SK-N-MC (cell line): ENCODE data around the gene SPNS3.

ENCODE experiments used
- DNase-seq: peaks from one replicate; pipeline ENCODE4 v3.0.0-alpha.2; 2011; ENCODE audit warnings: low read depth, low spot score
- H3K27ac ChIP-seq: fragments of 200-600 bp; sonication (generic); 2 replicates; pipeline ENCODE4 v1.5.1; 2016; ENCODE audit warnings: mixed run types
- H3K36me3 ChIP-seq: fragments of 200-600 bp; sonication (generic); 2 replicates; pipeline ENCODE4 v1.6.1; 2017; ENCODE audit warnings: antibody characterized with exemption, low read length, mixed read lengths; ENCODE audit not compliant: insufficient read depth
- H3K4me3 ChIP-seq: fragments of 200-600 bp; sonication (generic); 2 replicates; pipeline ENCODE4 v1.5.1; 2016
- H3K9ac ChIP-seq: fragments of 200-600 bp; sonication (generic); 2 replicates; pipeline ENCODE4 v1.8.0; 2017; ENCODE audit warnings: mixed run types, mixed read lengths; ENCODE audit not compliant: insufficient read length
- H3K9me3 ChIP-seq: fragments of 200-600 bp; sonication (generic); 2 replicates; pipeline ENCODE4 v1.6.1; 2017; ENCODE audit warnings: low read depth, mild to moderate bottlenecking, antibody characterized with exemption, low read length, moderate library complexity, mixed read lengths
- EZH2 ChIP-seq: fragments of 200-600 bp; sonication (generic); IDR thresholded peaks from one replicate; pipeline ENCODE4 v1.6.1; 2017; ENCODE audit warnings: antibody characterized with exemption
- FOXP2 ChIP-seq: optimal IDR thresholded peaks from 2 replicates; pipeline ENCODE3; 2011; ENCODE audit warnings: mild to moderate bottlenecking, moderate library complexity; ENCODE audit not compliant: insufficient read depth; ENCODE audit errors: extremely low read length, control extremely low read depth
- POLR2AphosphoS5 ChIP-seq: IDR thresholded peaks from 2 replicates; pipeline ENCODE4 v1.6.1; 2012; ENCODE audit warnings: mild to moderate bottlenecking, low read depth, low read length, borderline replicate concordance

The SPNS3 gene

DNA sequence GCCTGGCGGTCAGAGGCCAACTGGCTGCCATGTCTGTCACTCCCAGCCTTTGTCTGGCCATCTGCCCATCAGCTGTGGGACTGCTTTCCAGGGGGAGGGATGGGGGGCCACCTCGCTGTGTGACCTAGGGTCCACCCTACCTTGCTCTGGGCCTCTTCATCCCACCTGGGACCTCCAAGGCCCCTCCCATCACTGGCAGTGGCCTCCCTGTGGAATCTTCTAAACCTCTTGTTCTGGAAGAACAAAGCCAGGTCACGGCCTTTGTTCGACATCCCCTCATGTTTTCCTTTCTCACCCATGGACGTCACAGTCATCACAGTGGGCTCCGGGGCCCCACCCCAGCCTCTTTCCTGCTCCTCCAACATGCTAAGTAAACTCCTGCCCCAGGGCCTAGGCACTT, 88.9 kb downstream of the SPNS3 start:
- no peak for TF ChIP-seq FOXP2
- no peak for TF ChIP-seq EZH2
- no peak for TF ChIP-seq POLR2AphosphoS5
- H3K9ac ChIP-seq: no peak overlapping the region
- H3K9me3 ChIP-seq: no peaks in the 10 kb centered on the region
- no peak overlapping the region for H3K4me3 ChIP-seq
- no peak for DNase-seq
- no peaks in the 10 kb centered on the region for H3K36me3 ChIP-seq
- no peak overlapping the region for H3K27ac ChIP-seq

DNA sequence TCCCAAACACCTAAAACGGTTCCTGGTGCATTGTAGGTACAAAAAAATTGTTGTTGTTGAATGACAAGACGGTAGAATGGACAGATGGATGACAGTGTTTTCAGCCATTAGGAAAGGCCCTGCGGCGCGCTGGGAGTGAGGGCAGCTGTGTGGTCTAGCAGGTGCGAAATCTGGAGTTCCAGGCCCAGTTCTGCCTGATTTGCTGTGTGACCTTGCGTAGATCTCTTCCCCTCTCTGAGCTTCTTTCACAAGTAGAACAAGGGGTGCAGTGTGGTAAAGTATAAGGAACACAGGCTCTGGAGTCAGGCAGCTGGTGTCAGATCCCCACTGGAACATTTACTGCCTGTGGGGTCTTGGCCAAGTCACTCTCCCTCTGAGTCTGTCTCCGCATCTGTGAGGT, 90.2 kb downstream of the SPNS3 start:
- TF ChIP-seq EZH2 (no peak), FOXP2 (no peak), POLR2AphosphoS5 (no peak)
- Histone ChIP-seq H3K36me3 (no peaks in the 10 kb centered on the region), H3K27ac (no peak overlapping the region), H3K9me3 (no peaks in the 10 kb centered on the region), H3K9ac (no peak overlapping the region), H3K4me3 (no peak overlapping the region)
- no peak for DNase-seq

DNA sequence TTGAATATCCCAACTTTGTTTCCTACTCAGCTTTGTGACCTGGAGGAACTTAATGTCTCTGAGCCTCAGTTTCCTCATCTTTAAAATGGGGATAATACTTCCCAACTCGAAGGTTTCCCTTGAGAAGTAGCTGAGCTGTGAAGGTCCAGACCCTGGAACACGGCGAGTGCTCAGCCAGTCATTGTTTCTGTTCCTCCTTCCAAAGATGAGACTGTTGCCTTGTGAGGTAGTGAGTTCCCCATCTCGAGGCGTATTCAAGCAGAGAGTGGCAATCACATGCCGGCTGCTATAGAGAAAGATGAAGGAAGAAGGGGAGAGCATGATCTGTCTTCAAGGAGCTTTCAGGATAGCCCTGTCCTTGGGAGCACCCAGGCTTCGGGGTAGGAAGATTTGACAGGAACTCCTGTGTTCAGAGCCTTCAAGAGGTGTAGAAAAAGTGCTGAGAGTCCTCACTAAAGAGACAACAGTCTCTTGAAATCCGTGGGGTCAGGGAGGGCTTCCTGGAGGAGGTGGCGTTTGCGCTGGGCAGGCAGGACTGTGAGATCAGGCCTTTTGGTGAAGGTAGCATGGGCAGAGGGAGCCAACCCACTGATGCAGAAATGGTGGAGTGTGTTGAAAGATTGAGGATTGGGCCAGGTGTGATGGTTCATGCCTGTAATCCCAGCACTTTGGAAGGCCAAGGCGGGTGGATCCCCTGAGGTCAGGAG, 92.1 kb downstream of the SPNS3 start:
- H3K36me3 ChIP-seq: no peaks in the 10 kb centered on the region
- no peak for DNase-seq
- H3K27ac ChIP-seq: no peak overlapping the region
- no peak overlapping the region for H3K4me3 ChIP-seq
- no peaks in the 10 kb centered on the region for H3K9me3 ChIP-seq
- H3K9ac ChIP-seq: no peak overlapping the region
- TF ChIP-seq EZH2 (no peak), POLR2AphosphoS5 (no peak), FOXP2 (no peak)

DNA sequence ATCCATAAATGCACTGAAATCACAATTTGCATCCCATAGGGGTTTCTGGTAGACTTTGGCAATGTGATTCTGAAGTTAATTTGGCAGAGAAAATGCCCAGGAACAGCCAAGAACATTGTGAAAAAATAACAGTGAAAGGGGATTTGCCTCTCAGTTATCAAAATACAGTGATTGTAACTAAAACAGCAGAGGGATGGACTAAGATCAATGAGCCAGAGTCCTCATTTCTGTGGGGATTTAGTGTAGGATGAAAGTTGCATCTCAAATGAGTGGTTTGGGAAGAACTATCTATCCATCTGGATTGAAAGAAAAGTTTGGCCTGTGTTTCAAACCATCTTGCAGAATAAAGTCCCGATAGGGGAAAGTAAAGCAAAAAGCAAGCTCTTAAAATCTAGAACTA, 93.4 kb downstream of the SPNS3 start:
- DNase-seq: no peak
- TF ChIP-seq EZH2 (no peak), POLR2AphosphoS5 (no peak), FOXP2 (no peak)
- Histone ChIP-seq H3K4me3 (no peak overlapping the region), H3K36me3 (no peaks in the 10 kb centered on the region), H3K9ac (no peak overlapping the region), H3K27ac (no peak overlapping the region), H3K9me3 (no peaks in the 10 kb centered on the region)

GRCh38 chr17:4527566-4528125, 93.9 kb downstream of the SPNS3 start:
- DNase-seq: no peak
- Histone ChIP-seq H3K9me3 (no peaks in the 10 kb centered on the region), H3K36me3 (no peaks in the 10 kb centered on the region), H3K4me3 (no peak overlapping the region), H3K9ac (no peak overlapping the region), H3K27ac (no peak overlapping the region)
- TF ChIP-seq POLR2AphosphoS5: no peak
- no peak for TF ChIP-seq FOXP2
- TF ChIP-seq EZH2: no peak

DNA sequence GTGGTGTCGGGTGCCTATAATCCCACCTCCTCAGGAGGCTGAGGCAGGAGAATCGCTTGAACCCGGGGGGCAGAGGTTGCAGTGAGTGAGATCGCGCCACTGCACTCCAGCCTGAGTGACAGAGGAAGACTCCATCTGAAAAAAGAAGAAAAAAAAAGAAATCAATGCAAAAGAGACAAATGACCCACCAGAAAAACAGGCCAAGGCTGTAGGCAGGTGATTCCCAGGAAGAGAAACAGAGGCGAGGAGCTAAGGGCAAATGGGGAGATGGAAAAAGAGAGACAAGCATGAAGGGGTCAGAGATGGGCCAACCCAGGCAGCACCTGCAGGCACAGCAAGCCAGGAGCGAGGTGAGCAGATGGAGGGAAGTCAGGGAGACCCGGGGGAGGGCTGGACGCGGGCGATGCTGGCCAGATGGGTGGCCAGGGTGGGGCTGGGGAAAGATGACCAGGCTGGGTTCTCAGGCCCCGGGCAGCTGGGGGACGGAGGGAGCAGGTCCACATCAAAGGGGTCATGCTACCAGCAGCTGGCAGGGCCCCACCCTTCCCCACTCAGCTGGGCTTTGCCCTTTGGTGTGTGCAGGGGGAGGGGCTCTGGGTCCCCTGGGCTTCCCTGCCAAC, 95.9 kb downstream of the SPNS3 start:
- H3K4me3 ChIP-seq: no peak overlapping the region
- DNase-seq: no peak
- no peak overlapping the region for H3K9ac ChIP-seq
- H3K9me3 ChIP-seq: no peaks in the 10 kb centered on the region
- no peaks in the 10 kb centered on the region for H3K36me3 ChIP-seq
- no peak for TF ChIP-seq EZH2
- no peak for TF ChIP-seq FOXP2
- no peak for TF ChIP-seq POLR2AphosphoS5
- H3K27ac ChIP-seq: no peak overlapping the region

DNA sequence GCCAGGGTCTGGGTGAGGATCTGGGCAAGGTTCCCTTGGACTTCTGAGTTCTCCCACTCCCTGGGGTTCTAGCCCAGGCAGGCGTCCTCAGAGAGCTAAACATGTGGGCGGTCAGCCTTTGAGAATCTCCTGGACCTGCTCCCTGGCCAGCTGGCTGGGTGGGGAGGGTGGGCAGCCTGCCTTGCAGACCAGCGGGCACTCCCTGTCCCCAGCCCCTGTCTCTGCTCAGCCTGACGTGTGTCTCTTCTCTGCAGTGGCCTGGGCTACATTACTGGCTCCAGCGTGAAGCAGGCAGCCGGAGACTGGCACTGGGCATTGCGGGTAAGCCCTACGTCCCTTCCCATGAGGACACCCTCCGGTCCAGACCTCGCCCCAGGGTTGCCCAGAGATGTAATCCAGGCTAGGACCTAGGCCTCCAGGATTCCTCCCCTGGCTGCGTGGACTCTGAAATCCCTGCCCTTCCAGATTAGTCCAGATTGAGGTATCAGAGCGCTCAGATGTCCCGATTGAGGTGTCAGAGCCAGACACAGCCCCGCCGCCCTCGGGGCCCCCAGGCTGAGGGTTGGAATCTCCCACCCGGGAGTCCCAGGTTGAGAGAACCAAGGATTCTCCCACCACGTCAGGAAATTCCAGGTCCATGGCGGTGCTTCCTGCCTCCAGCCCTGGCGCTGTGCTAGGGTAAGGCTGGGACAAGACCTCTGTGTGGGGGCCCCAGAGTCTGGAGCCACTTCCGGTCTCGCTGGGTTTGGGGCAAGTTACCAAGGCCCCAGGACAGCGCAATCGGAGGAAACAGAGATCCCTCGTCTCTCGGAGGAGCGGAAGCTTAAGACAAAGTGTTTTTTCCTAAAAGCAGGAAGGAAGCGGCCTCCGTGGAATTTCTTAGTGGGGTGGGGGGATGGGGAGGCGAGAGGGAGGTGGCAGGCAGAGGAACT, 97.3 kb downstream of the SPNS3 start:
- peak overlapping the region; percentile 66 for H3K4me3 ChIP-seq
- TF ChIP-seq FOXP2: no peak
- TF ChIP-seq POLR2AphosphoS5: no peak
- no peak for TF ChIP-seq EZH2
- peak overlapping the region; percentile 60 for H3K9ac ChIP-seq
- no peak for DNase-seq
- H3K27ac ChIP-seq: no peak overlapping the region
- H3K9me3 ChIP-seq: no peaks in the 10 kb centered on the region
- no peaks in the 10 kb centered on the region for H3K36me3 ChIP-seq

GRCh38 chr17:4531988-4532736, 98.4 kb downstream of the SPNS3 start:
- TF ChIP-seq EZH2 (no peak), POLR2AphosphoS5 (no peak), FOXP2 (no peak)
- H3K4me3 ChIP-seq: no peak overlapping the region
- DNase-seq: no peak
- H3K36me3 ChIP-seq: no peaks in the 10 kb centered on the region
- H3K9me3 ChIP-seq: no peaks in the 10 kb centered on the region
- no peak overlapping the region for H3K9ac ChIP-seq
- no peak overlapping the region for H3K27ac ChIP-seq
